ENCODE measurements around the gene NXPH1. TPM values are rescaled to one million over a fixed set of nuclear protein-coding genes. Genes with fewer than 3 reads are reported as not detected.

The NXPH1 gene
- total RNA-seq, 1 donor from 2014 or later, result 3.8 TPM

DNA sequence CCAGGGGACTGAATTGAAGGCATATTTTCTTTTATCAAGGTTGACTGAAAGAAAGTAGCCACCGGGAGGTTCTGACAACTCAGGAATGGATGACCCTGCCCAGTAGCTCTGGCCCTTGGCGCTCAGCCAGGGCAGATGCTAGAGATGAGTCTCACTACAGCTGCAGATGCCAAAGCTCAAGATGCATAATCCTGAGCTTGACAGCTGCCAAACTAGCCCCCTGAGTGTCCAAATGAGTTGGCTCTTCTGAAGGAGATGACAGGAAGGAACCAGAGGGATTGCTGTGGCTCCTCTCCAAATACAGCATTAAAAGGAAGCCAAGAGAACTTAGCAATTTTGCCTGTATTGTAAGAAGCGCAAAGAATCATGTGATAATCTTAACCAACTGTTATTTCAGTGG lies 78.4 kb downstream of the NXPH1 start:
- Mint-ChIP-seq H3K9me3 (ENCODE audit: unreplicated experiment) (peaks cover 2% of the 10 kb centered on the region), H3K27me3 (ENCODE audit: unreplicated experiment) (peaks cover 3% of the 10 kb centered on the region), H3K4me1 (ENCODE audit: low read depth, unreplicated experiment) (peaks cover 34% of the 10 kb centered on the region), H3K27ac (ENCODE audit: unreplicated experiment) (no peak overlapping the region), H3K4me3 (ENCODE audit: unreplicated experiment) (no peak overlapping the region), H3K36me3 (ENCODE audit: unreplicated experiment) (no peaks in the 10 kb centered on the region)
- TF ChIP-seq, protein P1, sequence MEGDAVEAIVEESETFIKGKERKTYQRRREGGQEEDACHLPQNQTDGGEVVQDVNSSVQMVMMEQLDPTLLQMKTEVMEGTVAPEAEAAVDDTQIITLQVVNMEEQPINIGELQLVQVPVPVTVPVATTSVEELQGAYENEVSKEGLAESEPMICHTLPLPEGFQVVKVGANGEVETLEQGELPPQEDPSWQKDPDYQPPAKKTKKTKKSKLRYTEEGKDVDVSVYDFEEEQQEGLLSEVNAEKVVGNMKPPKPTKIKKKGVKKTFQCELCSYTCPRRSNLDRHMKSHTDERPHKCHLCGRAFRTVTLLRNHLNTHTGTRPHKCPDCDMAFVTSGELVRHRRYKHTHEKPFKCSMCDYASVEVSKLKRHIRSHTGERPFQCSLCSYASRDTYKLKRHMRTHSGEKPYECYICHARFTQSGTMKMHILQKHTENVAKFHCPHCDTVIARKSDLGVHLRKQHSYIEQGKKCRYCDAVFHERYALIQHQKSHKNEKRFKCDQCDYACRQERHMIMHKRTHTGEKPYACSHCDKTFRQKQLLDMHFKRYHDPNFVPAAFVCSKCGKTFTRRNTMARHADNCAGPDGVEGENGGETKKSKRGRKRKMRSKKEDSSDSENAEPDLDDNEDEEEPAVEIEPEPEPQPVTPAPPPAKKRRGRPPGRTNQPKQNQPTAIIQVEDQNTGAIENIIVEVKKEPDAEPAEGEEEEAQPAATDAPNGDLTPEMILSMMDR (IDR thresholded peaks at IDR 0.05; ENCODE audit: partially characterized antibody, unreplicated experiment), result no peak
- DNase-seq, result peak; percentile 17

DNA sequence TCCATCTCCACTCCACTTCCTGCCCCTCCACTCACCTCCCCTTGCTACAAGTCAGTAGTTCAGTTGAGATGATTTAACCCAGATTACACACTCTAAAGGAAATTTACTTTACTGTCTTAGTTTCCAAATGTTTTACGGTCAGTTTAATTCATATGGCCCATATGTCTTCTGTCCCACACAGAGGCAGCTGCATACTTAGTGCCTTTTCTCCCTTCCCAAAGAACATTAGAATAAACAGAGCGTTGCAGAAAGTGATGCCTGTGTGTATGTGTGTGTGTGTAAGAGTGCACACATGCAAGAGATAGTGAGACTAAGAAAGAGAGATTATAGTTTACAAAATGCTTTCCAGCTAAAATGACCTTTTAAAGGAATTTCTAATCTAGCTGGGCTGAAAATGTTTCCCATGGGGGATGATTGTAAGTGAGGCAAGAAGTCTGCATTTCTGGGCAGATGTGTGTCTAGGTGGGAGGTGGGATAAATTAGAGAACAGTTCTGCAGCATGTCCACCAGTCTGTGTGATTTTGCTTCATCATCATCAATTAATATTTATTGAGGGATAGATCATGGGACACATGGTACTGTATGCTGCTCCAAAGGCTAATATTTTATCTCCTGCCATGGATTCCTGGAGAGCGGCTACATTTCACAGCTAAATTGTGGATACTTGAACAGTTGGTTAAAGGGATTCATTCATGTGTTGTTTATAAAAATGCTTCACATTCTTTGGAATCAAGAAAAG lies 81.5 kb downstream of the NXPH1 start:
- H3K27ac Mint-ChIP-seq (ENCODE audit: unreplicated experiment), result no peak overlapping the region
- DNase-seq, result no peak
- TF ChIP-seq, protein P1 (IDR thresholded peaks at IDR 0.05; ENCODE audit: partially characterized antibody, unreplicated experiment), result no peak
- no peaks in the 10 kb centered on the region for H3K27me3 Mint-ChIP-seq (ENCODE audit: unreplicated experiment)
- H3K9me3 Mint-ChIP-seq (ENCODE audit: unreplicated experiment), result no peaks in the 10 kb centered on the region
- H3K4me3 Mint-ChIP-seq (ENCODE audit: unreplicated experiment), result no peak overlapping the region
- no peaks in the 10 kb centered on the region for H3K36me3 Mint-ChIP-seq (ENCODE audit: unreplicated experiment)
- H3K4me1 Mint-ChIP-seq (ENCODE audit: low read depth, unreplicated experiment), result peaks cover 13% of the 10 kb centered on the region

DNA sequence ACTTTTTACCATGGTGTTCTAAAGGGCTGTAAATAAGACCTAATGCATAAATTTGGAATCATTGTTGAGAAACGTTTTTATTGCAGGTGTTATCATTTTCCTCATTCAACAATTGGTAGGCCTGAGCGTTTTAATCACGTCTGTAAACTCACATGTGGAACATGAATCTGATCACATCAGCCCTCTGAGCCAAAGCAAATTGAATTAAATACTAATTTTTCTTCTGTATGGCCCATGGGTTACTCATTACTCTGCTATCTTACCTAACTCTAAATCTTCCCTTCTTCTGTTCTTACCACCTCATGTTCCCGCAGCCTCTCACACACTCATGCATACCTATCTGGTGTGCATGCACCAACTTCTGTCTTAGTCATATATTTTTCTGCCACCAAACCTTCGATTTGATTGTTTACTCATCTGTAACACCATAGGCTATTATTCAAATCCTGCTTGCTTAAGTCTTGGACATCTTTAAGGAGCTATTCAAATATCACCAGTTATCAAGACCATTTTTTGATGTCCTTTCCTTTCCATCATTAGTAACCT lies 82.3 kb downstream of the NXPH1 start:
- Mint-ChIP-seq H3K36me3 (ENCODE audit: unreplicated experiment) (no peaks in the 10 kb centered on the region), H3K4me3 (ENCODE audit: unreplicated experiment) (no peak overlapping the region), H3K27me3 (ENCODE audit: unreplicated experiment) (no peaks in the 10 kb centered on the region), H3K27ac (ENCODE audit: unreplicated experiment) (no peak overlapping the region), H3K4me1 (ENCODE audit: low read depth, unreplicated experiment) (peaks cover 13% of the 10 kb centered on the region), H3K9me3 (ENCODE audit: unreplicated experiment) (no peaks in the 10 kb centered on the region)
- TF ChIP-seq, protein P1 (IDR thresholded peaks at IDR 0.05; ENCODE audit: partially characterized antibody, unreplicated experiment), result no peak
- DNase-seq, result no peak

DNA sequence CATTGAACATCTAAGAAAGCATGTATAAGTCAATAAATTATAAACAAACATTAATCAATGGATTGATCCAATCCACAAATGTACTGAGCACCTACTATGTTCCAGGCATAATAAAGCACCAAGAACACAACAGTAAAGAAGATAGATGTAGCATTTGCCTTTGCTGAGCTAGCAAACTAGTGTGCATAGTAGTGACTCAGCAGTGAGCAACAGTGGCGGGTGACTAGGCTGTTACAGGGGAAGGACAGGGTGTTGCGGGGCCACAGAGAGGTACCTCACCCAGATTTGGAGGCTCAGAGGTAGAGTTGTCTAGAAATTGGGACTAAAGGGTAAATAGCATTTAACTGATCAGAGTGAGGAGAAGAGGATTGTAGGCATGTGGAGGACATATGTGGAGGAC lies 83.6 kb downstream of the NXPH1 start:
- no peaks in the 10 kb centered on the region for H3K27me3 Mint-ChIP-seq (ENCODE audit: unreplicated experiment)
- H3K9me3 Mint-ChIP-seq (ENCODE audit: unreplicated experiment), result peaks cover 2% of the 10 kb centered on the region
- H3K4me1 Mint-ChIP-seq (ENCODE audit: low read depth, unreplicated experiment), result peaks cover 3% of the 10 kb centered on the region
- H3K4me3 Mint-ChIP-seq (ENCODE audit: unreplicated experiment), result no peak overlapping the region
- DNase-seq, result no peak
- H3K36me3 Mint-ChIP-seq (ENCODE audit: unreplicated experiment), result no peaks in the 10 kb centered on the region
- TF ChIP-seq, protein P1 (IDR thresholded peaks at IDR 0.05; ENCODE audit: partially characterized antibody, unreplicated experiment), result no peak
- no peak overlapping the region for H3K27ac Mint-ChIP-seq (ENCODE audit: unreplicated experiment)

DNA sequence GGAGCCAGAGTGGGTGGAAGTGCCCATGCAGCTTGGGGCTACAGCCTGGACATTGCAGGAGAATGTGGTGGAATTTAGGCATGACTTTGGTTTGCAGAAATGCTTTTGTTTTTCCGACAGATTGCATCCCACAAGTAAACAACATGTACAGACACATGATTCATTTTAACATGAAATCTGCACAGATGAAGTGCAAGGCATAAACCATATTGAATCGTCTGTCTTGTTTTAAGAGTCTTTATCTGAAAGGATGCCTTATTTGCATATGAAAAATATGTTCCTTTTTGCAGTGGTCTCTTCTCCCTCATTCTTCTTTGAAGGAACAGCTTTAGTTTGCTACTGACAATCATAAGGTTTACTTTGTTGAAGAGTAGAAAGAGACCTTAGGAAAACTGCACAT lies 94.9 kb downstream of the NXPH1 start:
- no peak for DNase-seq
- Mint-ChIP-seq H3K9me3 (ENCODE audit: unreplicated experiment) (peaks cover 3% of the 10 kb centered on the region), H3K36me3 (ENCODE audit: unreplicated experiment) (peaks cover 13% of the 10 kb centered on the region), H3K4me3 (ENCODE audit: unreplicated experiment) (no peak overlapping the region), H3K27ac (ENCODE audit: unreplicated experiment) (no peak overlapping the region), H3K4me1 (ENCODE audit: low read depth, unreplicated experiment) (no peaks in the 10 kb centered on the region), H3K27me3 (ENCODE audit: unreplicated experiment) (no peaks in the 10 kb centered on the region)
- TF ChIP-seq, protein P1 (IDR thresholded peaks at IDR 0.05; ENCODE audit: partially characterized antibody, unreplicated experiment), result no peak

All from glutamatergic neuron (in vitro differentiated cells).